ENCODE results near the gene CCDC73.

CCDC73 gene

GRCh38 chr11:32704261-32704660 lies 90.2 kb downstream of the CCDC73 start:
- H3K27ac ChIP-seq, result no peak overlapping the region
- DNase-seq, result no peak
- H3K36me3 ChIP-seq (replicated peaks), result no peaks in the 10 kb centered on the region
- in situ Hi-C loops (cut with HindIII; ENCODE audit: low pct_ligation_motif_present, low sequenced_read_pairs), result no loop called here
- no peaks in the 10 kb centered on the region for H3K27me3 ChIP-seq (replicated peaks)
- TF ChIP-seq, protein P1, sequence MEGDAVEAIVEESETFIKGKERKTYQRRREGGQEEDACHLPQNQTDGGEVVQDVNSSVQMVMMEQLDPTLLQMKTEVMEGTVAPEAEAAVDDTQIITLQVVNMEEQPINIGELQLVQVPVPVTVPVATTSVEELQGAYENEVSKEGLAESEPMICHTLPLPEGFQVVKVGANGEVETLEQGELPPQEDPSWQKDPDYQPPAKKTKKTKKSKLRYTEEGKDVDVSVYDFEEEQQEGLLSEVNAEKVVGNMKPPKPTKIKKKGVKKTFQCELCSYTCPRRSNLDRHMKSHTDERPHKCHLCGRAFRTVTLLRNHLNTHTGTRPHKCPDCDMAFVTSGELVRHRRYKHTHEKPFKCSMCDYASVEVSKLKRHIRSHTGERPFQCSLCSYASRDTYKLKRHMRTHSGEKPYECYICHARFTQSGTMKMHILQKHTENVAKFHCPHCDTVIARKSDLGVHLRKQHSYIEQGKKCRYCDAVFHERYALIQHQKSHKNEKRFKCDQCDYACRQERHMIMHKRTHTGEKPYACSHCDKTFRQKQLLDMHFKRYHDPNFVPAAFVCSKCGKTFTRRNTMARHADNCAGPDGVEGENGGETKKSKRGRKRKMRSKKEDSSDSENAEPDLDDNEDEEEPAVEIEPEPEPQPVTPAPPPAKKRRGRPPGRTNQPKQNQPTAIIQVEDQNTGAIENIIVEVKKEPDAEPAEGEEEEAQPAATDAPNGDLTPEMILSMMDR (IDR thresholded peaks at IDR 0.05; ENCODE audit: low read depth, low read length, missing control alignments), result no peak
- no peak overlapping the region for H3K4me3 ChIP-seq (ENCODE audit: low read depth, low read length)

DNA sequence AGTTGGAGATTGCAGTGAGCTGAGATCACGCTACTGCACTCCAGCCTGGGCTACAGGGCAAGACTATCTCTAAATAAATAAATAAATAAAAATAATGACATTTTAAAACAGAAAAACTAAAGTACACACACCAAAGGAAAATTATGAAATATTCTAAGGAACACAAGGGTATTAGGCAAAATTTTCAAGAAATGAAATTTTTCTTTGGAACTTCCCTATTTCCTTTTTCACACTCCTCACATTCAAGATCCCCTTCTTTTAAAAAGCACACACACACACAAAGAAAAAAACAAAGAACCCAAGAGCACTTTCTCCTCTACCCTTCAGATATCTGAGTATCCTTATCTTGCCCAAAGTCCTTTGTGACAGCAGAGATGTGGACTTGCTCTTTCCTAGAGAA lies 92.8 kb downstream of the CCDC73 start:
- Histone ChIP-seq H3K27ac (no peak overlapping the region), H3K27me3 (replicated peaks) (no peaks in the 10 kb centered on the region), H3K4me3 (ENCODE audit: low read depth, low read length) (no peak overlapping the region), H3K36me3 (replicated peaks) (no peaks in the 10 kb centered on the region)
- in situ Hi-C loops (cut with HindIII; ENCODE audit: low pct_ligation_motif_present, low sequenced_read_pairs), result no loop called here
- no peak for DNase-seq
- TF ChIP-seq, protein P1 (IDR thresholded peaks at IDR 0.05; ENCODE audit: low read depth, low read length, missing control alignments), result no peak

DNA sequence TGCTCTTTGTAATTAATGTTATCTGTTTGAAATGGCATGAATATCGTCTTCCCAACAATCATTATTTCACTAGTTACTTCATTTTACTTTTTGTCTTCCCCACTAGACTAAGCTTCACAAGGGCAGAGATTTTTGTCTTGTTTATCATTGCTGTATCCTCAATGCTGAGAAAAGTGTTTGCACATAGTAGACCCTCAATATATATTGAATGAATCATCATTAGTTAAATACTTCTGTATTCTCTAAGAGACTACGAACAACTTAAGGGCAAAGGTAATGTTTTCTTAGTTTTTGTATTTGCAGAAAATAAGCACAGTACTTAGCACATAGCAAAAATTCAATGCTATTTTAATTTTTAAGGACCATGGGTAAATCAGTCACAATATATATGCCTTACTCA lies 95.9 kb downstream of the CCDC73 start:
- no peak for DNase-seq
- Histone ChIP-seq H3K4me3 (ENCODE audit: low read depth, low read length) (no peak overlapping the region), H3K36me3 (replicated peaks) (no peaks in the 10 kb centered on the region), H3K27ac (no peak overlapping the region), H3K27me3 (replicated peaks) (no peaks in the 10 kb centered on the region)
- in situ Hi-C loops (cut with HindIII; ENCODE audit: low pct_ligation_motif_present, low sequenced_read_pairs), result no loop called here
- TF ChIP-seq, protein P1 (IDR thresholded peaks at IDR 0.05; ENCODE audit: low read depth, low read length, missing control alignments), result no peak

- no peaks in the 10 kb centered on the region for H3K36me3 ChIP-seq (replicated peaks)
- no peak overlapping the region for H3K27ac ChIP-seq
- TF ChIP-seq, protein P1 (IDR thresholded peaks at IDR 0.05; ENCODE audit: low read depth, low read length, missing control alignments), result no peak
- in situ Hi-C loops (cut with HindIII; ENCODE audit: low pct_ligation_motif_present, low sequenced_read_pairs), result no loop called here
- H3K27me3 ChIP-seq (replicated peaks), result no peaks in the 10 kb centered on the region
- H3K4me3 ChIP-seq (ENCODE audit: low read depth, low read length), result no peak overlapping the region
- DNase-seq, result no peak
These were observed 123.4 kb downstream of the CCDC73 start for GRCh38 chr11:32671051-32671450.

DNA sequence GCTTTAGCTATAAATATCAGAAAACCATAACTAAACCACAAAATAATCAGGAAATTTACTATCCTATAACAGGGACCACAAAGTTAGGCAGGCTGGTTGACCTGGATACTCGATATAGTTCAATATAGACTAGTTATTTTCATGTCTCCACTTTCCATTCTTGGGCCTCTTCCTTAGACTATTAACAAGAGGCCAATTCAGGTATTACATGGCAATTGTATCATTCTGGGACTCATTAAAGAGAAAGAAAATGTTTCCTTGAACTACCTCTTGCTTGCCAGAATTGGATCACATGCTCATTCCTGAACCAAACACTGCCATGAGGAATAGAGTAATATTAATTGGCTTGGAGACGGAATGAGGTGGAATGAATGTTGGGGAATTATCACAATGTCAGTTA lies 134.8 kb downstream of the CCDC73 start:
- H3K27ac ChIP-seq, result no peak overlapping the region
- no peak for DNase-seq
- no peaks in the 10 kb centered on the region for H3K36me3 ChIP-seq (replicated peaks)
- in situ Hi-C loops (cut with HindIII; ENCODE audit: low pct_ligation_motif_present, low sequenced_read_pairs), result no loop called here
- H3K27me3 ChIP-seq (replicated peaks), result no peaks in the 10 kb centered on the region
- H3K4me3 ChIP-seq (ENCODE audit: low read depth, low read length), result no peak overlapping the region
- TF ChIP-seq, protein P1 (IDR thresholded peaks at IDR 0.05; ENCODE audit: low read depth, low read length, missing control alignments), result no peak

DNA sequence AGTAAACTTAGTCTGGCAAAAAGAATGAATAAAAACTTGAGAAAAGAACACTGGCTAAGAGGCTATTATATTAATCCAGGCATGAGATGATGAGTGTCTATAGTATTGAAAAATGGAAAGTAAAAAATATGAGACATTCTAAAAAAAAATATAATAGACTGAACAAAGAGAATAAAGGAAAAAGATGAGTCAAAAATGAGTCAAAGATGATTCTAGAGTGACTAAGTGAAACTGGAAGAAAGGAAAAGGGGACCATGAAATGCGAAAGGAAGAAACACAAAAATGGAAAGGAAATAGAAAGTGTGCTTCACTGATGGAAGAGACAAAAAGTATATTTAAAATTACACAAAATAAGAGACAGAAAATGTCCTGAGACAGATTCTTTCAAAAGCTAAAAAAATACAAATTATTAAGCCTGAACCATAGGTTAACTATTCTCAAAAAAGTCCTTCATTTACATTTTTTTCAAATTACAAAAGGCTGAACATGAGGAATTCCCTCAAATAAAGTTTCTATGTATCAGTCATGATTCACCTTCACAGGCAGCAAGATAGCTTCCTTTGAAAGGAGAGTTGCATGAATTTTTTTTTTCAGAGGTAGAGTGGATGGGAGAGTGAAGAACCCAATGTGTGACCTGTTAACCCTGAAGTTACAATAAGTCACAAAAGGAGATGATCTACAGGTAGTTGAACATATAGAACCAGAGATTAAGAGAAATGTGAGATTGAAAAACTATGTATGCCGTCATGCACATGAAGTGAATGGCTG lies 135.6 kb downstream of the CCDC73 start:
- no peaks in the 10 kb centered on the region for H3K27me3 ChIP-seq (replicated peaks)
- H3K4me3 ChIP-seq (ENCODE audit: low read depth, low read length), result no peak overlapping the region
- DNase-seq, result no peak
- no peak overlapping the region for H3K27ac ChIP-seq
- TF ChIP-seq, protein P1 (IDR thresholded peaks at IDR 0.05; ENCODE audit: low read depth, low read length, missing control alignments), result no peak
- in situ Hi-C loops (cut with HindIII; ENCODE audit: low pct_ligation_motif_present, low sequenced_read_pairs), result no loop called here
- H3K36me3 ChIP-seq (replicated peaks), result no peaks in the 10 kb centered on the region
